GM12891 (cell line): ENCODE data around the gene GBF1.

Source experiments
- DNase-seq: peaks from one replicate; pipeline ENCODE4 v3.0.0; 2011; ENCODE audit warnings: low spot score; ENCODE audit not compliant: insufficient read length
- FAIRE-seq: peaks from 2 replicates; lab custom pipeline; 2011; peaks lifted over from hg19 to GRCh38; lab: Jason Lieb, UNC
- PAX5 ChIP-seq: IDR thresholded peaks from 2 replicates; pipeline ENCODE4 v1.6.1; 2011; ENCODE audit warnings: low read length, moderate library complexity, mild to moderate bottlenecking; ENCODE audit not compliant: insufficient read depth, severe bottlenecking
- POLR2A ChIP-seq: IDR thresholded peaks from 2 replicates; pipeline ENCODE4 v1.6.1; 2011; ENCODE audit warnings: low read depth, low read length, control low read depth
- POLR2AphosphoS5 ChIP-seq: IDR thresholded peaks from 2 replicates; pipeline ENCODE4 v1.6.1; 2011; ENCODE audit warnings: low read depth, low read length, control low read depth
- POU2F2 ChIP-seq: IDR thresholded peaks from 2 replicates; pipeline ENCODE4 v1.6.1; 2011; ENCODE audit warnings: low read depth, mild to moderate bottlenecking, control low read depth, low read length, moderate library complexity
- SPI1 ChIP-seq: IDR thresholded peaks from 2 replicates; pipeline ENCODE4 v1.6.1; 2011; ENCODE audit warnings: low read depth, low read length, control low read depth
- TAF1 ChIP-seq: IDR thresholded peaks from 2 replicates; pipeline ENCODE4 v1.6.1; 2011; ENCODE audit warnings: low read depth, low read length, control low read depth

Gene GBF1

DNA sequence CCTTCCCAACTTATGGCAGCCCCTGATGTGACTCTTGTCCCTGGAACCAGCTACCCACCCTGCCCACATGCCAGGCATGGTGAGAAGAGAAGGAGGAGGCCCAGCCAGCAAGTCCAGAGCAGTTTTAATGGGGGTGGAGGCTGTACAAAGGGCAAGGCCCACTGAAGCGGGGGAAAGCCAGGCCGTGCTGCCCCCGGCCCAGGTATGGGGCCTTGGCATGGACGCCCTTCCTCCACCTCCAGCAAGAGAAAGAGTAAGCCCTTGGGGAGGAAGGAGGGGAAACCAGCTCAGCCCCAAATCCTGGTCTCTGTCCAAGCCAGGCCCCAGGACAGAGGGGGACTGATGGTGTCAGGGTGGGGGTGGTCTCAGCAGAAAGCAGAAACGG is 157.2 kb downstream of the GBF1 start:
- FAIRE-seq = no peak
- no peak for DNase-seq
- TF ChIP-seq SPI1 (no peak), POLR2AphosphoS5 (no peak), PAX5 (no peak), POU2F2 (no peak), TAF1 (no peak), POLR2A (no peak)

DNA sequence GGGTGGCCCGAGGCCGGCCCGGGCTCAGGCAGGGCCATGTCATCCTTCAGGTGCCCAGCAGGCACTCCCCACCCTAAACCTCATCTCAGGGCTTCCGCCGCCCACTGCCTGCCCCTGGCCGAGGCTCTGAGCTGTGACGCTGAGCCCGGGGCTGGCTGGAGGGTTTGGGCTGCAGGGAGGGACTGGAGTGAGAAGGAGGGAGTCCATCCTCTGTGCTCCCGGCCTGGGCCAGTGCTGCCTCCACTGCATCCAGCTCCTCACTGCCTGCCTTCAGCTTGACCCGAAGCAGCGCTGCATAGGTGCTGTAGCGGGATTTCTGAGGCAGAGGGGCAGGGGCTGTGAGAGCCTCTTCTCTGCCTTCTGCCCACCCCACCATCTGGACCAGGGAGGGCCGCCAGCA is 157.8 kb downstream of the GBF1 start:
- DNase-seq = no peak
- FAIRE-seq = no peak
- TF ChIP-seq POU2F2 = no peak
- TF ChIP-seq SPI1 = no peak
- no peak for TF ChIP-seq PAX5
- no peak for TF ChIP-seq POLR2A
- TF ChIP-seq POLR2AphosphoS5 = no peak
- TF ChIP-seq TAF1 = no peak

DNA sequence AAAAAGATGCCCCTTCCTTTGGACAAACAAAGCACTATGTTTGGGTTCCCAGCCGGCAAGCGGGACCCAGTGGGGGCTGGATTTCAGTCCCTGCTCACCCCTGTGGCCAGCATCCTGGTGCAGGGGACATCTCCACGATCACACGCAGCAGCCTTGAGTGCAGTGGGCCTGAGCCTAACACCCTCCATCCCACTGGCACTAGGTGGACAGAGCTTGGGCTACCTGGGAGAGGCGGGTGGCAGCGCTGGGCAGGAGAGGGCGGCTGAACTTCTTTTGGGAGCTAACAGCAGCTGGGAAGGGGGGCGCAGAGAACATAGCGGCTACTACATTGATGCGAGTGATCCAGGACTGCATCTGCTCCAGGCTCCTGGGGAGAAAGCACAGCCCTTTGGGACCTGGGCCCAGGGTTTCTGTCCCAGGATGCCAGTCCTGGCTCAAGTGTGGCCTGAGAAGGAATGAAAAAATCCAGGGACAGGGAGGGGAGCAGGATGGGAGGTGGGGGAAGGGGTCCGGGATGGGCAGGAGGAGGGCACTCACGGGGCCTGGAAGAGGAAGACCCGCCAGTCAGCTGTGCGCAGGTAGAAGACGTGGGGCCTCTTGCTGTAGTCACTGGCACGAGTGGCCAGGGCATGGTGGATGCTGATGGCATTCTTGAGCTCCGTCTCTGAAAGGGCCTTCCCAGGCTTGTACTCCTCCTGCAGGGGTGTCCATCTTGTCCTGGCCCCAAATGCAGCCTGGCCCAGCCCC is 159.2 kb downstream of the GBF1 start:
- TF ChIP-seq POLR2A (peak; percentile 70), POU2F2 (0 out of 2 replicates have a peak, but pooled peaks have one; percentile 37), PAX5 (no peak), SPI1 (no peak), POLR2AphosphoS5 (0 out of 2 replicates have a peak, but pooled peaks have one; percentile 17)
- DNase-seq (no peak), FAIRE-seq (no peak)

DNA sequence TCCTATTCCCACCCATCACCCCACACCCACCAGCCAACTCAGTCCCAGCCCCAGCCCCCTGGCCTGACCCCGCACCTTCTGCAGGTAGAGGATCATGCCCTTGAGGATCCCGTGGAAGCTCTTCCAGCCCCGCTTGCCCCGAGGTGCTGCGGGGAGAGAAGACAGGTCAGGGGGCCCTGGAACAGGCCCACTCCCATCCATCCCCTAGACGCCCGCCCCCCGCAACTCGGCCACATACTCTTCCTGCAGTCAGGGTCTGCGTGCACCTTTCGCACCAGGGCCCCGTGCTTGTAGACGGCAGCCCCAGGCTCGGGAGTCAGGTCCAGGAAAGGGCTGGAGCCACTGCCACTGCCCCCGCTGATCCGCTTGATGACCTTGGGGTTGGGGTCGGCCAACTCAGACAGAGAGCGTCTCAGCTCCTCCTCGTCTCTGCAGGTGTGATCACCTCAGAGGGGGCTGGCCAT is 159.8 kb downstream of the GBF1 start:
- no peak for DNase-seq
- no peak for FAIRE-seq
- TF ChIP-seq PAX5 (no peak), POLR2AphosphoS5 (peak; percentile 78), POU2F2 (no peak), TAF1 (no peak), SPI1 (no peak), POLR2A (peak; percentile 19)

DNA sequence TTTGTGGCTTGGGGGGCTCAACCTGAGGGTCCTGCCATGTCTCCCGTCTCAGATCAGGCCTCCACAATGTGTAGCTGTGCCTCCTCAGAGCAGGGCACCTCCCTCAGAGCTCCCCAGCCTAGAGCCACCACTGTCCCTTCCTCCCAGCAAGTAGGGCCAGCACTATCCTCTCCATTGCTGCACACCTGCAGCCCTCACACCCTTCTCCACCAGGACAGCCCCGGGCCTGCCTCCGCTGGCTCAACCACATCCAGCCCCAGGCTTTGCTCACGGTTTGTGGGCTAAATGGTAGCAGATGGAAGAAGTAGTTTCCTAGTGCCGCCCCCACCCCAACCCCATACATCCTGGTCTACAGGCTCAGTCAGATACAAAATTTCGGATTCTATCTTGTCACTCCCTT is 160.3 kb downstream of the GBF1 start:
- FAIRE-seq = no peak
- no peak for DNase-seq
- TF ChIP-seq SPI1 = no peak
- no peak for TF ChIP-seq PAX5
- 0 out of 2 replicates have a peak, but pooled peaks have one; percentile 0 for TF ChIP-seq TAF1
- TF ChIP-seq POLR2AphosphoS5 = peak; percentile 72; the same call in 1 of the 2 replicates
- TF ChIP-seq POU2F2 = no peak
- TF ChIP-seq POLR2A = no peak; the same call in none of the 2 replicates

DNA sequence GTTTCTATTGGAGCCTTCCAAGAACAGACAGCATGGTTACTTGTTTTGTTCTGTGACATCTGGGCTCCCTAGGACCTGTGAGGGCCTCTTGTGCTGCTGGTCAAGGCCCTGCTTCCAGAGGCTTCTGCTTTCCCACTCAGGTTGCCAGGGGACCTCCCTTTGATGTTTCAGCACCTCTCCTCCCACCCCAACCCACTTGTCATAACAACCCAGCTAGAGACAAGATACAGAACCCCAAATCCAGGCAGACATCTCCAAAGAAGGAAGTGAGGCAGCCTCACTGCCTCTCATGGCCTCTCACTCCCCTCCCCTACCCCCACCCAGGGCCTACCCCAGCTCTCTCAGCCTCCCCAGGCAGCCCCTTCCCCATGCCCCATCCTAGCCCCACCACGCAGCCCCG is 161.5 kb downstream of the GBF1 start:
- no peak for FAIRE-seq
- no peak for DNase-seq
- TF ChIP-seq POLR2AphosphoS5 (peak; percentile 1; the same call in 1 of the 2 replicates), POU2F2 (no peak), TAF1 (no peak), SPI1 (peak; percentile 19; the same call in 1 of the 2 replicates), PAX5 (no peak), POLR2A (no peak)

DNA sequence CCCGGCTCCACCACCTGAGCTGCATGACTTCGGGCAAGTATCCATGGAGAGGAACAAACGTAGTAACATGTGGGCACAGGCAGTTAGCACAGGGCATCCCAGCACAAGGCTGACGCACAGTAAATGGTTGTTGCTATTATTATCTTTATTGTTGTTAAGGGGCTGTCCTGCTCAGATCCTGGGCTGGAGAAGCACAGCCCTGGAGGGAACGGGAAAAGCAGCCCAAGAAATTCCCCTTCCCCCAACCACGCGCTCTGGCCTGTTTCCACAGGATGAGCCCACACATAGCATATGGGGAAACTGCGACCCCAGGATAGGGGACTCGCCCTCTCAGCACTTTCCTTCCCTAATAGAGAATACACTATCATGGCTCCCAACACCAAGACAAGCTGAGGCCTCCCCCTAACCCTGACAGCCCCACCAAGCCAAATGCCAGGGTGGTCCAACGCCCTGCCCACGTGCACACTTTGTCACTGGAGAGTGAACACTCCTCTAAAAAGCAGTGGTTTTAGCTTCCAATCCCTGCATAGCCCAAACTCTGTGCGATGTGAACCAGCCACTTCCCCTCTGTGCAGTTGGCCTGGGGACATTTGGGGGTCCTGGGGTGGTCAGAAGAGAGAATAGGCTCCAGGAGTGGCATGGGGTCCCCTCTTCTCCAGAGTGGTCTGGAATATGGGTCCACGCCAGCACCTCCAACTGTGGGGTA is 162.2 kb downstream of the GBF1 start:
- no peak for TF ChIP-seq PAX5
- no peak for TF ChIP-seq POU2F2
- TF ChIP-seq SPI1 = no peak
- TF ChIP-seq TAF1 = no peak
- TF ChIP-seq POLR2AphosphoS5 = no peak; the same call in none of the 2 replicates
- TF ChIP-seq POLR2A = peak; percentile 10; the same call in 1 of the 2 replicates
- FAIRE-seq = no peak

DNA sequence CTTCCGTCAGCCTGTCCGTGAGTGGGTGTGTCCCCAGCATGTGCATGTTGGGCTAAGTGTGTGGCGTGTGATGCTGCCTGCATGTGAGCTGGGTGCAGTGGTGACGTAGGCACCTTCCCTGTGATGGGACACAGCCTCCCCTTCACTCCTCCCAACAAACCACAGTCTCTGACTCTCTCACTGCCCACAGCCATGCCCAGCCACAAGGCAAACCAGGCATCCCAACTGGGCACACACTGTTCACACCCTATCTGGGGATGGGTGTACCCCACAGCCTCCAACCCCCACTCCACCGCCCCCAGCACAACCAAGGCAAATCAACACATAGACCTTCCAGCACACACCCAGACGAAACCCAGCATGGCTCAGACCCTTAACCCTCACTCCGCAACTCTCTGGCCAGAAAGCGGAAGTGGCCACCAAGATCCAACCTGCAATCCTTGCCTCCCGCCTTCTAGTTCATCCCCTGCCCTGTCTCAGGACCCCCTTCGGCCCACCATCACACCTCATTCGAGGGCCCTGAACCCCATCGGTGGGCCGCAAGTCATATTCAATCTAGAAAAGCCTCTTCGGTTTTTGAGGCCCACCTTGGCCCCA is 162.9 kb downstream of the GBF1 start:
- FAIRE-seq = no peak
- no peak for DNase-seq
- TF ChIP-seq POLR2AphosphoS5 (no peak; the same call in 1 of the 2 replicates), POLR2A (0 out of 2 replicates have a peak, but pooled peaks have one; percentile 60)

More for the DNA sequence above, 162.2 kb downstream of the GBF1 start:
- DNase-seq = no peak
